Testis (tissue), 2 donors: ENCODE data around the gene ASPM.

Experiments used
- POLR2A ChIP-seq: fragments of 450-650 bp; IDR thresholded peaks from one replicate; pipeline ENCODE4 v1.6.1; 2017; ENCODE audit warnings: antibody characterized with exemption, mild to moderate bottlenecking, moderate library complexity
- TF ChIP-seq, protein P1 (sequence below), 3 experiments: fragments of 450-650 bp in 2 of 3; fragments of 200-600 bp in 1 of 3; sonication (generic) in 1 of 3; IDR thresholded peaks; one replicate each; pipeline ENCODE4 v1.5.1; 2016 to 2019; ENCODE audit warnings: antibody characterized with exemption in 3 of 3, mild to moderate bottlenecking in 2 of 3, moderate library complexity in 1 of 3

GRCh38 chr1:197124376-197124775, 22.1 kb downstream of the ASPM start:
- TF ChIP-seq, protein P1, sequence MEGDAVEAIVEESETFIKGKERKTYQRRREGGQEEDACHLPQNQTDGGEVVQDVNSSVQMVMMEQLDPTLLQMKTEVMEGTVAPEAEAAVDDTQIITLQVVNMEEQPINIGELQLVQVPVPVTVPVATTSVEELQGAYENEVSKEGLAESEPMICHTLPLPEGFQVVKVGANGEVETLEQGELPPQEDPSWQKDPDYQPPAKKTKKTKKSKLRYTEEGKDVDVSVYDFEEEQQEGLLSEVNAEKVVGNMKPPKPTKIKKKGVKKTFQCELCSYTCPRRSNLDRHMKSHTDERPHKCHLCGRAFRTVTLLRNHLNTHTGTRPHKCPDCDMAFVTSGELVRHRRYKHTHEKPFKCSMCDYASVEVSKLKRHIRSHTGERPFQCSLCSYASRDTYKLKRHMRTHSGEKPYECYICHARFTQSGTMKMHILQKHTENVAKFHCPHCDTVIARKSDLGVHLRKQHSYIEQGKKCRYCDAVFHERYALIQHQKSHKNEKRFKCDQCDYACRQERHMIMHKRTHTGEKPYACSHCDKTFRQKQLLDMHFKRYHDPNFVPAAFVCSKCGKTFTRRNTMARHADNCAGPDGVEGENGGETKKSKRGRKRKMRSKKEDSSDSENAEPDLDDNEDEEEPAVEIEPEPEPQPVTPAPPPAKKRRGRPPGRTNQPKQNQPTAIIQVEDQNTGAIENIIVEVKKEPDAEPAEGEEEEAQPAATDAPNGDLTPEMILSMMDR (IDR thresholded peaks at IDR 0.05): no peak
- TF ChIP-seq POLR2A: no peak
